Epithelial cell of esophagus (primary cell): ENCODE data around the gene ARHGAP9.

ENCODE experiments used
- DNase-seq: peaks from one replicate; pipeline ENCODE4 v3.0.0; 2010; ENCODE audit warnings: low read depth
- H3K4me3 ChIP-seq: 2 replicates; pipeline ENCODE4 v1.5.1; 2011; ENCODE audit warnings: mild to moderate bottlenecking, low read length, control low read depth
- TF ChIP-seq, protein P1 (sequence below): IDR thresholded peaks from 2 replicates; pipeline ENCODE4 v1.5.1; 2011; ENCODE audit warnings: low read depth, mild to moderate bottlenecking, low read length, control low read depth, inconsistent platforms; ENCODE audit not compliant: insufficient read depth; ENCODE audit errors: missing control alignments

The ARHGAP9 gene

DNA sequence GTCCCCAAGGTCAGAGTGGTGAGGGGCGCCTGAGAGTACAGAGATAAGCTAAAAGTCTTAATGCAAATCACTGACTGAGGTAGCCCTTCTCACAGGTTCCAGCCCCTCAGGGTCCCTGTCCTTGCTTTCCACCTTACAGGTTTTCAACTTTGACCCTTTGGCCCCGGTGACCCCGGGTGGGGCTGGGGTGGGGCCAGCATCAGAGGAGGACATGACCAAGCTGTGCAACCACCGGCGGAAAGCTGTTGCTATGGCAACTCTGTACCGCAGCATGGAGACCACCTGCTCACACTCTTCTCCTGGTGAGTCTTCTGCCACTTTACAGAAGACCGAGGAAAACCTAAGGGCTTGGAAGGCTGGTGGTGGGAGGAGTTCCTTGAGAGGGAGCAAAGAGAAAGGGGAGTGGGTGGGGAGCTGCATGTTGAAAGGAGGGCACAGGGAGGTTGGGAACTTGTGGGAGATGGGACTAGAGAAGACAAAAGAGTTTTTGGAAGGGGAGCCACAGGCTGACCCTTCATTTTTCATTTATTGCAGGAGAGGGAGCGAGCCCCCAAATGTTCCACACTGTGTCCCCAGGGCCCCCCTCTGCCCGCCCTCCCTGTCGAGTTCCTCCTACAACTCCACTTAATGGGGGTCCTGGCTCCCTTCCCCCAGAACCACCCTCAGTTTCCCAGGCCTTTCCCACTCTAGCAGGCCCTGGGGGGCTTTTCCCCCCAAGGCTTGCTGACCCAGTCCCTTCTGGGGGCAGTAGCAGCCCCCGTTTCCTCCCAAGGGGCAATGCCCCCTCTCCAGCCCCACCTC lies 45.3 kb upstream of the ARHGAP9 start:
- peak overlapping the region; percentile 92 for H3K4me3 ChIP-seq
- TF ChIP-seq, protein P1, sequence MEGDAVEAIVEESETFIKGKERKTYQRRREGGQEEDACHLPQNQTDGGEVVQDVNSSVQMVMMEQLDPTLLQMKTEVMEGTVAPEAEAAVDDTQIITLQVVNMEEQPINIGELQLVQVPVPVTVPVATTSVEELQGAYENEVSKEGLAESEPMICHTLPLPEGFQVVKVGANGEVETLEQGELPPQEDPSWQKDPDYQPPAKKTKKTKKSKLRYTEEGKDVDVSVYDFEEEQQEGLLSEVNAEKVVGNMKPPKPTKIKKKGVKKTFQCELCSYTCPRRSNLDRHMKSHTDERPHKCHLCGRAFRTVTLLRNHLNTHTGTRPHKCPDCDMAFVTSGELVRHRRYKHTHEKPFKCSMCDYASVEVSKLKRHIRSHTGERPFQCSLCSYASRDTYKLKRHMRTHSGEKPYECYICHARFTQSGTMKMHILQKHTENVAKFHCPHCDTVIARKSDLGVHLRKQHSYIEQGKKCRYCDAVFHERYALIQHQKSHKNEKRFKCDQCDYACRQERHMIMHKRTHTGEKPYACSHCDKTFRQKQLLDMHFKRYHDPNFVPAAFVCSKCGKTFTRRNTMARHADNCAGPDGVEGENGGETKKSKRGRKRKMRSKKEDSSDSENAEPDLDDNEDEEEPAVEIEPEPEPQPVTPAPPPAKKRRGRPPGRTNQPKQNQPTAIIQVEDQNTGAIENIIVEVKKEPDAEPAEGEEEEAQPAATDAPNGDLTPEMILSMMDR, result no peak
- no peak for DNase-seq

DNA sequence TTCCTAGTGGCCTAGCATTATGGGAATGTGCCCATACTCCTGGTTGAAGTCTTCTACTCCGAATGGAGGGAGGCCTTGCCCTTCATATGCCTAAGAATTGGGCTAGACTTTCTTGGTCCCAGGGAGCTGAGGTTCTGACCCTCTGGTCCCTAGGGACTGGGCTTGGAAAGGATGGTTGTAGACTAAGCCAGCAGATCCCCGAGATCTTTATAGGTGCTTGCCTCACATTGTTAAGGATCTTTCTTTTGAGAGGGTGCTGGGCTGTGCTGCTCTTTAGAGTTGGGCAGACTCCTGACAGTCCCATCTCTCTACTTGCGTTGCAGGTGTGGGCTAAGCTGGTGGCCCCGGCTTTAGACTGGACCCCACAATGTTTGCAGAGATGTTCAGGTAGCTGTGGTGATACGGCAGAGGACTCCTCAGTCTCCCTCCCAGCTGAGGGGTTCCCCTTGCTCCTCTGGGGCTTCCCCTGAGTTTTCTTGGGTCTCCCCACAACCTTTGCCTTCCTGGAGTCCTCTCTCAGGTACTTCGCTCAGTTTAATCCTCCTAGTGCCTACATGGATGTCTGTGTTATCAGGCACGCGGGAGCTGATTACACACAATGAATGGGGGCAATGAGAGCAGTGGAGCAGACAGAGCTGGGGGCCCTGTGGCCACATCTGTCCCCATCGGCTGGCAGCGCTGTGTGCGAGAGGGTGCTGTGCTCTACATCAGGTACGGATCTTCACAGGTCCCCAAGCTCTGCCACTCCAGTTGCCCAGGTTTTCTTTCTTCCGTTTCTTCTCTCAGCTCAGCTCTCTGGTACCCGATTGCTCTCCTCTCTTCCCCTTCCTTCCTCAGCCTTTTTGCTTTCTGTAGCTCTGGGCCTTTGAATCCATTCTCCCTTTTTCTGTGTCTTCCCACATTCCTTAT lies 44.3 kb upstream of the ARHGAP9 start:
- TF ChIP-seq, protein P1, result no peak
- H3K4me3 ChIP-seq, result peak overlapping the region; percentile 92
- no peak for DNase-seq

- DNase-seq, result peak; percentile 40
Measured at GRCh38 chr12:57522887-57523705, 43.4 kb upstream of the ARHGAP9 start.

DNA sequence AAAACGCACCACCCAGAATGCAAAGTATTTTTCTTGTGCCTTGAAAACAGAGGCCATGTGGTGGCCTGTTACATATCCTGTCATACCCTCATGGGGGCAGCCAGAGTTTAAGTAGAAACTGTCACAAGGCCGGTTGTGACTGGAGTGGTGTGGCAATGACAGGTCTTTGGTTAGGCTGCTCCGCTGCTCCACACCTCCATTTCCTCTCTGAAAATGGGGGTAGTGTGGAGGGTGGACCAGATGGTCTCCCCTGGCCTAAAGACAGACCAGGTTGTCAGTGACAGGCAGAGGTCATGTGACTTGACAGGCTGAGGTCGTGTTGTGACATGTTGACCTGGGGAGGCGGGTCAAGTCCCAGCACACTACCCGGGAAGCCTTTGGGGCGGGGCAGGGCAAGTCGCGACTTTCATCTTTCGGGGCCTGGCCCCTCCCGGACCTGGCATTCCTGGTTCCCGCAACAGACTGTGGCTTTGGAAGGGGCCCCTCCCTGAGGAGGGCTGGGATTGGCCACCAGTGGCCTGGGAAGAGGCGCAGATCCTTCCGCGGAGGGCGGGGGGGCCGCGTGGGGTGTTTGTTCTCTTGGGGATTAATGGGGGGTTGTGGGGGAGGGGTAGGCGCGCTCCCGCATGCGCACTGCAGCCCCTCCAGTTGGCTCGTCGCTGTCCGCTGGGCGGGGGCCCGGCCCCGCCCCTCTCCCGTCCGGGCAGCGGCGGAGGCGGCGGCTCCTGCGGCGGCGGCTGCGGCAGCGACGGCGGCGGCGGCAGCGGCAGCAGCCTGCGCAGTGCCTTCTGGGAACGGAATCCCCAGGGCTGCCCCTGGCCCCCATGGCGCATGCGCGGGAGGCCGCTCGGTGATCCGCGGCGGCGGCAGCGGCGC lies 42.6 kb upstream of the ARHGAP9 start, which contains the start of gene MBD6:
Gene MBD6 (plus strand): TSS at position 814 of the 876 bp plus-strand sequence. CDS start 1,480 bp downstream, outside the sequence.
- peak within 1 kb of the TSS; percentile 92 for H3K4me3 ChIP-seq
- TF ChIP-seq, protein P1, result no peak

More at GRCh38 chr12:57522887-57523705, 43.4 kb upstream of the ARHGAP9 start:
- peak overlapping the region; percentile 92 for H3K4me3 ChIP-seq
- TF ChIP-seq, protein P1, result no peak

DNA sequence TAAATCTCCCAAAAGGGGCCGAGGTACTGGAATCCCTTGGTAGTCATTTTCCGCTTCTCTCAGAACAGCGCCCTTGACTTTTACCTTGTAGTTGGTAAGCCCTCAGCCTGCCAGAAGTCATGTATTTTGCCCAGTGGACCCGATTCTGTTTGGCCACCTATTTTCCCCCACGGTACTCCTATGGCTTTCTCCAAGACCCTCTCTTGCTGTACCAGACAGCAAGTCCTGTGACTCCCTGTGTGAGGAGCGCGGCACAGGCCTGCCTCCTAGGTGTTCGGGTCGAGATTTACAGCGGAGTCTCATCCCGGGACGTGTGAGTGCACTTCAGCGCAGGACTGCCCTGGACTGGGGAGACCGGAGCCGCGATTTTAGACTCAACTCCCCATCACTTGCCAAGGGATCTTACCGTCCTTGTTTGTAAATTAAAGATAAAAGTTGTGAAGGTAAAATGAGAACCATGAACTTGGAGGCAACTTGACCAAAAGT lies 41.9 kb upstream of the ARHGAP9 start:
- peak; percentile 60 for DNase-seq
- TF ChIP-seq, protein P1, result peak; percentile 2
- no peak overlapping the region for H3K4me3 ChIP-seq

More for the DNA sequence above, 42.6 kb upstream of the ARHGAP9 start, which contains the start of gene MBD6:
- peak; percentile 91 for DNase-seq
